ENCODE data around the gene DNAH6.

Gene DNAH6

GRCh38 chr2:84481702-84482101 lies 34.6 kb upstream of the DNAH6 start:
- POLR2A ChIA-PET (ENCODE audit: low non-redundant PET), result no interaction called here
- peak; percentile 20 for DNase-seq (ENCODE audit: low spot score)

GRCh38 chr2:84482603-84483002 lies 33.7 kb upstream of the DNAH6 start:
- TF ChIP-seq CTCF (conservative IDR thresholded peaks at IDR 0.05; ENCODE audit: low read depth), result no peak
- DNase-seq (ENCODE audit: low spot score), result no peak
- CTCF ChIA-PET, result no interaction called here
- POLR2A ChIA-PET (ENCODE audit: low non-redundant PET), result no interaction called here
- H3K27ac ChIP-seq, result no peak overlapping the region

More at GRCh38 chr2:84481702-84482101, 34.6 kb upstream of the DNAH6 start:
- no peak overlapping the region for H3K27ac ChIP-seq
- CTCF ChIA-PET, result interaction anchor here (0.6 kb wide), 1 partner anchor 11 kb away, joined by 3 read pairs; no protein-coding TSS in a partner anchor
- no peak for TF ChIP-seq CTCF (conservative IDR thresholded peaks at IDR 0.05; ENCODE audit: low read depth)

- no peak for DNase-seq (ENCODE audit: low spot score)
- TF ChIP-seq CTCF (conservative IDR thresholded peaks at IDR 0.05; ENCODE audit: low read depth), result no peak
- H3K27ac ChIP-seq, result no peak overlapping the region
- ChIA-PET POLR2A (ENCODE audit: low non-redundant PET) (no interaction called here), CTCF (interaction anchor here (0.6 to 0.7 kb wide), 2 partner anchors 9 to 399 kb away, joined by 3 read pairs; no protein-coding TSS in a partner anchor)
These were observed 33.0 kb upstream of the DNAH6 start for GRCh38 chr2:84483320-84483719.

- no peak overlapping the region for H3K27ac ChIP-seq
- no peak for DNase-seq (ENCODE audit: low spot score)
- no peak for TF ChIP-seq CTCF (conservative IDR thresholded peaks at IDR 0.05; ENCODE audit: low read depth)
- POLR2A ChIA-PET (ENCODE audit: low non-redundant PET), result no interaction called here
- CTCF ChIA-PET, result no interaction called here
These were observed 29.7 kb upstream of the DNAH6 start for GRCh38 chr2:84486441-84487115.

- ChIA-PET POLR2A (ENCODE audit: low non-redundant PET) (no interaction called here), CTCF (no interaction called here)
- TF ChIP-seq CTCF (conservative IDR thresholded peaks at IDR 0.05; ENCODE audit: low read depth), result no peak
- no peak overlapping the region for H3K27ac ChIP-seq
- DNase-seq (ENCODE audit: low spot score), result no peak
These were observed 28.9 kb upstream of the DNAH6 start for GRCh38 chr2:84487298-84487996.

- ChIA-PET POLR2A (ENCODE audit: low non-redundant PET) (no interaction called here), CTCF (interaction anchor here (0.6 to 0.7 kb wide), 3 partner anchors 374 to 729 kb away, joined by 3 read pairs; no protein-coding TSS in a partner anchor)
- no peak for TF ChIP-seq CTCF (conservative IDR thresholded peaks at IDR 0.05; ENCODE audit: low read depth)
- H3K27ac ChIP-seq, result no peak overlapping the region
- no peak for DNase-seq (ENCODE audit: low spot score)
These were observed 25.0 kb upstream of the DNAH6 start for GRCh38 chr2:84491256-84491655.

Data from RWPE1 (cell line).